HepG2 (cell line): Measurements from ENCODE around the gene TNNI3K.

Experiments used
- ETV5 ChIP-seq: IDR thresholded peaks from 2 replicates; pipeline ENCODE4 v1.6.1; 2018; ENCODE audit warnings: missing biosample characterization, missing genetic modification reagents, inconsistent platforms, borderline replicate concordance
- FOXK1 ChIP-seq: sonication (generic); formaldehyde crosslinking; IDR thresholded peaks from 2 replicates; pipeline ENCODE4 v1.4.0; 2020; ENCODE audit warnings: low read depth, missing genetic modification reagents, borderline replicate concordance
- MAFK ChIP-seq, 2 experiments: IDR thresholded peaks in 1 of 2; conservative IDR thresholded peaks in 1 of 2; 2 replicates each; pipeline ENCODE4 v1.6.1; 2011; ENCODE audit warnings: improper control_type of control experiment in 2 of 2, low read length in 2 of 2
- NCOR1 ChIP-seq: fragments of 200-600 bp; sonication (generic); IDR thresholded peaks from 2 replicates; pipeline ENCODE4 v1.7.0; 2017; ENCODE audit warnings: antibody characterized with exemption, low read length, borderline replicate concordance
- RBAK ChIP-seq: sonication (generic); formaldehyde crosslinking; IDR thresholded peaks from 2 replicates; pipeline ENCODE4 v1.5.1; 2020; ENCODE audit warnings: mild to moderate bottlenecking, missing genetic modification reagents
- SP2 ChIP-seq: sonication (generic); formaldehyde crosslinking; IDR thresholded peaks from 2 replicates; pipeline ENCODE4 v1.5.1; 2020; ENCODE audit warnings: mild to moderate bottlenecking, missing genetic modification reagents
- ZBTB25 ChIP-seq: IDR thresholded peaks from 2 replicates; pipeline ENCODE4 v1.6.1; 2018; ENCODE audit warnings: missing genetic modification reagents
- ZNF10 ChIP-seq: sonication (generic); formaldehyde crosslinking; IDR thresholded peaks from 2 replicates; pipeline ENCODE4 v1.4.0; 2020; ENCODE audit warnings: mild to moderate bottlenecking, low read depth, missing genetic modification reagents, borderline replicate concordance
- ZNF121 ChIP-seq: sonication (generic); formaldehyde crosslinking; IDR thresholded peaks from 2 replicates; pipeline ENCODE4 v1.5.0; 2020; ENCODE audit warnings: mild to moderate bottlenecking, missing genetic modification reagents
- ZNF251 ChIP-seq: sonication (generic); formaldehyde crosslinking; IDR thresholded peaks from 2 replicates; pipeline ENCODE4 v1.9.0; 2021; ENCODE audit warnings: mild to moderate bottlenecking, missing genetic modification reagents

GRCh38 chr1:74528123-74528522, 292.9 kb downstream of the TNNI3K start:
- TF ChIP-seq FOXK1 (CRISPR knock-in tag) (no peak), ZNF121 (no peak), NCOR1 (no peak), SP2 (CRISPR knock-in tag) (no peak), ZNF10 (CRISPR knock-in tag) (no peak), MAFK (conservative IDR thresholded peaks at IDR 0.05 in 1 of 2, IDR thresholded peaks at IDR 0.05 in 1 of 2; ENCODE audit: low read length in 2 of 2) (no peak), ETV5 (no peak), RBAK (CRISPR knock-in tag) (no peak), ZNF251 (no peak), ZBTB25 (no peak)
